ENCODE data around the gene SEC22A. TPM values are rescaled to one million over a fixed set of nuclear protein-coding genes. Genes with fewer than 3 reads are reported as not detected.

SEC22A gene
- total RNA-seq, 1 donor from 2014 or later: 16.3 TPM

DNA sequence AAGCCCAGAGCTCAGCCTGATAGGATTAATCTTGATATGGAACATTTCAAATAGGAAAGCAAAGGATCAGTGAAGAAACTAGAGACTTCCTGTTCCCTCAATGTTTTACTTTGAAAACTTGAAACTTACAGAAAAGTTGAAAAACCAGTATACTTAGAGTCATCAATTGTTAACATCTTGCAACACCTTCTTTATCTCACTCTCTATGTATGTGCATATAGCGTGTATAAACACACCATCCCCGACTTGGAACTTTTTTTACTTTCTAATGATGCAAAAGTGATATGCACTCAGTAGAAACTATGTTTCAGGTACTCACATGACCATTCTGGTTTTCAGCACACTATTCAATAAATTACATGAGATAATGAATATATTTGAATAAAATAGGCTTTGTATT lies 60.5 kb downstream of the SEC22A start:
- H3K27ac Mint-ChIP-seq: no peak overlapping the region
- H3K36me3 Mint-ChIP-seq (ENCODE audit: low read depth): peaks cover 21% of the 10 kb centered on the region
- peaks cover 7% of the 10 kb centered on the region for H3K4me1 Mint-ChIP-seq
- intact Hi-C loops (cut with micrococcal nuclease): no loop called here
- no peak for DNase-seq
- no peaks in the 10 kb centered on the region for H3K27me3 Mint-ChIP-seq
- H3K9me3 Mint-ChIP-seq: no peaks in the 10 kb centered on the region
- no peak overlapping the region for H3K4me3 Mint-ChIP-seq

DNA sequence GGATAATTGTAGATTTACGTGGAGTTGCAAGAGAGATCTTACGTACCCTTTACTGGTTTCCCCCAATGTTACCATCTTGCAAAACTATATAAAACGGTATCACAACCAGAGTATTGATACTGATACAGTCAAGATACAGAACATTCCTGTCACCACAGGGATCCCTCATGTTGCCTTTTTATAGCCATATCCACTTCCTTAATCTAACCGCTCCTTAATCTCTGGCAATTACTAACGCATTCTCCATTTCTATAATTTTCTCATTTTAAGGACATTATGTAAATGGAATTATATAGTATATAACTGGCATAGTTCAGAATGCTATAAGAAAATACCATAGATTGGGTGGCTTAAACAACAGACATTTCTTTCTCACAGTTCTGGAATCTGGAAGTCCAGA lies 61.1 kb downstream of the SEC22A start:
- H3K27ac Mint-ChIP-seq: no peak overlapping the region
- H3K4me1 Mint-ChIP-seq: peaks cover 7% of the 10 kb centered on the region
- DNase-seq: no peak
- intact Hi-C loops (cut with micrococcal nuclease): no loop called here
- peaks cover 21% of the 10 kb centered on the region for H3K36me3 Mint-ChIP-seq (ENCODE audit: low read depth)
- H3K27me3 Mint-ChIP-seq: no peaks in the 10 kb centered on the region
- H3K4me3 Mint-ChIP-seq: no peak overlapping the region
- no peaks in the 10 kb centered on the region for H3K9me3 Mint-ChIP-seq

- H3K27ac Mint-ChIP-seq: no peak overlapping the region
- peaks cover 26% of the 10 kb centered on the region for H3K36me3 Mint-ChIP-seq (ENCODE audit: low read depth)
- H3K27me3 Mint-ChIP-seq: no peaks in the 10 kb centered on the region
- DNase-seq: no peak
- H3K9me3 Mint-ChIP-seq: no peaks in the 10 kb centered on the region
- intact Hi-C loops (cut with micrococcal nuclease): no loop called here
- H3K4me3 Mint-ChIP-seq: no peak overlapping the region
- H3K4me1 Mint-ChIP-seq: peaks cover 7% of the 10 kb centered on the region
Observed at GRCh38 chr3:123263941-123264340, 62.2 kb downstream of the SEC22A start.

GRCh38 chr3:123267821-123268220 lies 66.1 kb downstream of the SEC22A start:
- Mint-ChIP-seq H3K9me3 (no peaks in the 10 kb centered on the region), H3K36me3 (ENCODE audit: low read depth) (peaks cover 22% of the 10 kb centered on the region), H3K4me1 (no peaks in the 10 kb centered on the region), H3K27ac (no peak overlapping the region), H3K4me3 (no peak overlapping the region), H3K27me3 (no peaks in the 10 kb centered on the region)
- intact Hi-C loops (cut with micrococcal nuclease): no loop called here
- peak; percentile 47 for DNase-seq

DNA sequence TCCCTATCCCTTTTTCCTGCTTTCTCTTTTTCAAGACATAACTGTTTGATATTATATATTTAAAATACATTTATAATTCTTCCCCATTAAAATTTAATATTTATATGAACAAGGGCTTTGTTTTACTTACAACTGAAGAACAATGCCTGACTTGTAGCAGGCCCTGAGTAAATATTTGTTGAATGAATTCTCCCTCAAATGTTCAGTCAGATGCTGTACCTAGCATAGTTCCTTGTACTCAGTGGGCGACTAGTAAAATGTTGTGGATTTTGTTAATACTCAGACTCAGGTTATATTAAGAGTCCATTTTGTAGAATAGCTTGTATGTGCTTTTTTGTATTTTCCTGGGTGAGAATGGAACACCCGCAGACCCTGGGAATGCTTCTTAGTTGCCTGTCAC lies 69.1 kb downstream of the SEC22A start:
- H3K36me3 Mint-ChIP-seq (ENCODE audit: low read depth): peaks cover 16% of the 10 kb centered on the region
- no peaks in the 10 kb centered on the region for H3K27me3 Mint-ChIP-seq
- H3K27ac Mint-ChIP-seq: no peak overlapping the region
- H3K4me3 Mint-ChIP-seq: no peak overlapping the region
- DNase-seq: no peak
- intact Hi-C loops (cut with micrococcal nuclease): no loop called here
- H3K9me3 Mint-ChIP-seq: no peaks in the 10 kb centered on the region
- H3K4me1 Mint-ChIP-seq: no peaks in the 10 kb centered on the region

GRCh38 chr3:123271466-123272159 lies 69.9 kb downstream of the SEC22A start:
- intact Hi-C loops (cut with micrococcal nuclease): no loop called here
- no peak overlapping the region for H3K27ac Mint-ChIP-seq
- no peak for DNase-seq
- H3K36me3 Mint-ChIP-seq (ENCODE audit: low read depth): peaks cover 11% of the 10 kb centered on the region
- H3K9me3 Mint-ChIP-seq: no peaks in the 10 kb centered on the region
- no peaks in the 10 kb centered on the region for H3K4me1 Mint-ChIP-seq
- no peak overlapping the region for H3K4me3 Mint-ChIP-seq
- H3K27me3 Mint-ChIP-seq: no peaks in the 10 kb centered on the region

GRCh38 chr3:123272547-123272946 lies 70.8 kb downstream of the SEC22A start:
- Mint-ChIP-seq H3K9me3 (no peaks in the 10 kb centered on the region), H3K4me3 (no peak overlapping the region), H3K36me3 (ENCODE audit: low read depth) (peaks cover 7% of the 10 kb centered on the region), H3K4me1 (no peaks in the 10 kb centered on the region), H3K27ac (no peak overlapping the region), H3K27me3 (no peaks in the 10 kb centered on the region)
- no peak for DNase-seq
- intact Hi-C loops (cut with micrococcal nuclease): no loop called here

- no peak for DNase-seq
- Mint-ChIP-seq H3K4me3 (no peak overlapping the region), H3K4me1 (no peaks in the 10 kb centered on the region), H3K27ac (no peak overlapping the region), H3K9me3 (no peaks in the 10 kb centered on the region), H3K27me3 (no peaks in the 10 kb centered on the region), H3K36me3 (ENCODE audit: low read depth) (peaks cover 2% of the 10 kb centered on the region)
- intact Hi-C loops (cut with micrococcal nuclease): no loop called here
Observed at GRCh38 chr3:123275691-123276090, 73.9 kb downstream of the SEC22A start.

- no peaks in the 10 kb centered on the region for H3K9me3 Mint-ChIP-seq
- intact Hi-C loops (cut with micrococcal nuclease): no loop called here
- no peak overlapping the region for H3K27ac Mint-ChIP-seq
- H3K36me3 Mint-ChIP-seq (ENCODE audit: low read depth): peaks cover 2% of the 10 kb centered on the region
- no peak for DNase-seq
- H3K4me1 Mint-ChIP-seq: no peaks in the 10 kb centered on the region
- H3K4me3 Mint-ChIP-seq: no peak overlapping the region
- no peaks in the 10 kb centered on the region for H3K27me3 Mint-ChIP-seq
Observed at GRCh38 chr3:123276346-123277006, 74.7 kb downstream of the SEC22A start.

GRCh38 chr3:123277106-123277505 lies 75.4 kb downstream of the SEC22A start:
- no peak overlapping the region for H3K27ac Mint-ChIP-seq
- H3K36me3 Mint-ChIP-seq (ENCODE audit: low read depth): peaks cover 2% of the 10 kb centered on the region
- no peak for DNase-seq
- no peaks in the 10 kb centered on the region for H3K9me3 Mint-ChIP-seq
- no peaks in the 10 kb centered on the region for H3K27me3 Mint-ChIP-seq
- H3K4me1 Mint-ChIP-seq: no peaks in the 10 kb centered on the region
- no peak overlapping the region for H3K4me3 Mint-ChIP-seq
- intact Hi-C loops (cut with micrococcal nuclease): no loop called here

- H3K27me3 Mint-ChIP-seq: no peaks in the 10 kb centered on the region
- intact Hi-C loops (cut with micrococcal nuclease): no loop called here
- no peaks in the 10 kb centered on the region for H3K36me3 Mint-ChIP-seq (ENCODE audit: low read depth)
- DNase-seq: no peak
- H3K4me3 Mint-ChIP-seq: no peak overlapping the region
- no peak overlapping the region for H3K27ac Mint-ChIP-seq
- no peaks in the 10 kb centered on the region for H3K4me1 Mint-ChIP-seq
- no peaks in the 10 kb centered on the region for H3K9me3 Mint-ChIP-seq
Observed at GRCh38 chr3:123278446-123278845, 76.7 kb downstream of the SEC22A start.

GRCh38 chr3:123279121-123279520 lies 77.4 kb downstream of the SEC22A start:
- Mint-ChIP-seq H3K4me1 (no peaks in the 10 kb centered on the region), H3K36me3 (ENCODE audit: low read depth) (no peaks in the 10 kb centered on the region), H3K4me3 (no peak overlapping the region), H3K9me3 (no peaks in the 10 kb centered on the region), H3K27ac (no peak overlapping the region), H3K27me3 (no peaks in the 10 kb centered on the region)
- DNase-seq: no peak
- intact Hi-C loops (cut with micrococcal nuclease): no loop called here

DNA sequence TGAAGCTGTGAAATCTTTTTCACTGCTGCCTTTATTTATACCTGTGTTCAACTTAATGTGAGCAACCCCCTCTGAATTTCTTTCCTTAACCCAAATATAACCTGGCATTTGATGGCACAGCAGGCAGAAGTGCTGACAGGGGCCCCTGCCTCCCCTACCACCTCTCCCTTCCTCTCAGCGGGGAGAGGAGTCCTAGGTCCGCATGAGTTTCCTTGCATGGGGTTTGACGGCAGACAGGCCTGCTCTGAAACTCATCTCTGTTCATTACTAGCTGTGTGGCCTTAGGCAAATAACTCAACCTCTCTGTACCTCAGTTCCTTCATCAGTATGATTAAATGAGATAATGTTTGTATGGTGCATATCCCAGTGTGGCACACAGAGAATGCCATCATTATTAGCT lies 79.7 kb downstream of the SEC22A start:
- Mint-ChIP-seq H3K27ac (no peak overlapping the region), H3K4me1 (no peaks in the 10 kb centered on the region), H3K36me3 (ENCODE audit: low read depth) (no peaks in the 10 kb centered on the region), H3K4me3 (no peak overlapping the region), H3K9me3 (no peaks in the 10 kb centered on the region), H3K27me3 (no peaks in the 10 kb centered on the region)
- DNase-seq: no peak
- intact Hi-C loops (cut with micrococcal nuclease): no loop called here

- Mint-ChIP-seq H3K27ac (no peak overlapping the region), H3K36me3 (ENCODE audit: low read depth) (no peaks in the 10 kb centered on the region), H3K9me3 (no peaks in the 10 kb centered on the region), H3K27me3 (no peaks in the 10 kb centered on the region), H3K4me1 (no peaks in the 10 kb centered on the region), H3K4me3 (no peak overlapping the region)
- intact Hi-C loops (cut with micrococcal nuclease): no loop called here
- DNase-seq: no peak
Observed at GRCh38 chr3:123281929-123282328, 80.2 kb downstream of the SEC22A start.

DNA sequence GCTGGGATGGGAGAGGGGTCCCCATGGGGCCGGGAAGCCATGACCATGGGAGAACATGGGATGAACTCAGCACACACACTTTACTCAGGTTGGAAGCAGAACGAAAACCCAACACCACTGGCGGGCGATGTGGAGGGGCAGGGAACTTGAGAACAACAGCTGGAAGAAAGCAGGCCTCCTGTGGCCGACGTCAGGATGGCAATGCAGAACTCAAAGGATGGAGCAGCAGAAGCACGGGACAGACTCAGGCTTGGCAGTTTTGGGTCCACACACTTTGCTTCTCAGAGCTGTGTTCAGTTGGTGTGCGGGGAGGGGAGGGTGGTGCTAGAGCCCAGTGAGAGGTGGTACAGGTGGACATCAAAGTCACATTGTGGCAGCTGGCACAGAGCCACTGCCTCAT lies 80.7 kb downstream of the SEC22A start:
- Mint-ChIP-seq H3K9me3 (no peaks in the 10 kb centered on the region), H3K4me1 (no peaks in the 10 kb centered on the region), H3K27me3 (no peaks in the 10 kb centered on the region), H3K36me3 (ENCODE audit: low read depth) (no peaks in the 10 kb centered on the region), H3K4me3 (no peak overlapping the region), H3K27ac (no peak overlapping the region)
- DNase-seq: no peak
- intact Hi-C loops (cut with micrococcal nuclease): no loop called here
